HG03457 (cell line): ENCODE measurements around the gene GLUD1.
"Not testable (repeated sequence)": the region's sequence is repeated elsewhere in the genome, so short reads cannot be mapped to it uniquely, and the experiment has no call there.

Experiments used
- ATAC-seq: cut with Tn5 transposase; IDR thresholded peaks from one replicate; pipeline ENCODE4 v1.9.1; 2021; ENCODE audit warnings: moderate number of reproducible peaks; ENCODE audit not compliant: unreplicated experiment

GLUD1 gene

GRCh38 chr10:87092376-87092860, 2.2 kb downstream of the GLUD1 start:
- no peak for ATAC-seq

- no peak for ATAC-seq
These were observed 3.9 kb downstream of the GLUD1 start for GRCh38 chr10:87090779-87091178.

GRCh38 chr10:87089746-87090145, 4.9 kb downstream of the GLUD1 start:
- ATAC-seq: no peak

- no peak for ATAC-seq
These were observed 9.1 kb downstream of the GLUD1 start for GRCh38 chr10:87085537-87085936.

GRCh38 chr10:87084291-87084782, 10.3 kb downstream of the GLUD1 start:
- peak; percentile 35 for ATAC-seq

GRCh38 chr10:87083576-87084290, 10.9 kb downstream of the GLUD1 start:
- peak; percentile 43 for ATAC-seq

GRCh38 chr10:87082219-87082618, 12.4 kb downstream of the GLUD1 start:
- not testable (repeated sequence) for ATAC-seq

GRCh38 chr10:87081574-87081973, 13.1 kb downstream of the GLUD1 start:
- not testable (repeated sequence) for ATAC-seq

- ATAC-seq: not testable (repeated sequence)
These were observed 14.0 kb downstream of the GLUD1 start for GRCh38 chr10:87080621-87081020.

- ATAC-seq: no peak
These were observed 15.4 kb downstream of the GLUD1 start for GRCh38 chr10:87079106-87079836.

- ATAC-seq: not testable (repeated sequence)
These were observed 18.2 kb downstream of the GLUD1 start for GRCh38 chr10:87076421-87076820.

- ATAC-seq: no peak
These were observed 22.2 kb downstream of the GLUD1 start for GRCh38 chr10:87072449-87072848.

- ATAC-seq: no peak
These were observed 26.4 kb downstream of the GLUD1 start for GRCh38 chr10:87068281-87068680.

GRCh38 chr10:87066865-87067264, 27.8 kb downstream of the GLUD1 start:
- ATAC-seq: no peak

- no peak for ATAC-seq
These were observed 28.5 kb downstream of the GLUD1 start for GRCh38 chr10:87066178-87066577.

GRCh38 chr10:87064651-87065050, 30.0 kb downstream of the GLUD1 start:
- no peak for ATAC-seq

- no peak for ATAC-seq
These were observed 34.2 kb downstream of the GLUD1 start for GRCh38 chr10:87060280-87060928.

GRCh38 chr10:87059401-87059800, 35.2 kb downstream of the GLUD1 start:
- ATAC-seq: no peak

- ATAC-seq: no peak
These were observed 36.5 kb downstream of the GLUD1 start for GRCh38 chr10:87058171-87058570.

- ATAC-seq: no peak
These were observed 40.0 kb downstream of the GLUD1 start for GRCh38 chr10:87054373-87055295.
